Upper lobe of right lung (tissue), 1 donor: Measurements from ENCODE around the gene PDXK. TPM values are rescaled to one million over a fixed set of nuclear protein-coding genes. Genes with fewer than 3 reads are reported as not detected.

Experiments used
- ATAC-seq: fragments of 200-7000 bp; cut with Tn5 transposase; one replicate; pipeline ENCODE4 v1.9.1; 2020; ENCODE audit warnings: mild to moderate bottlenecking, moderate library complexity
- DNase-seq: peaks from one replicate; pipeline ENCODE4 v3.0.0-alpha.2; 2020
- H3K27ac ChIP-seq: fragments of 200-600 bp; one replicate; pipeline ENCODE4 v1.8.0; 2022
- H3K27me3 ChIP-seq: fragments of 200-600 bp; one replicate; pipeline ENCODE4 v1.8.0; 2022; ENCODE audit warnings: mild to moderate bottlenecking
- H3K36me3 ChIP-seq: fragments of 200-600 bp; one replicate; pipeline ENCODE4 v1.8.0; 2022
- H3K4me1 ChIP-seq: fragments of 200-600 bp; one replicate; pipeline ENCODE4 v1.8.0; 2022
- H3K4me3 ChIP-seq: fragments of 200-600 bp; one replicate; pipeline ENCODE4 v1.8.0; 2022; ENCODE audit warnings: mild to moderate bottlenecking
- H3K9me3 ChIP-seq: fragments of 200-600 bp; one replicate; pipeline ENCODE4 v1.8.0; 2022
- CTCF ChIP-seq: fragments of 200-600 bp; IDR thresholded peaks from one replicate; pipeline ENCODE4 v1.8.0; 2022; ENCODE audit warnings: antibody characterized with exemption
- intact Hi-C: fragments of 100-400 bp; cut with DNase I; formaldehyde crosslinking; loops from one replicate; pipeline ENCODE4 v1.11.0; 2022
- total RNA-seq: library from RNA; stranded (reverse); fragmentation: NEBNext Ultra II Directional; extraction: Animal tissue kit (Norgen Biotek cat#: 25700); gene quantifications from one replicate; pipeline ENCODE4 v1.2.1, GENCODE V29; 2021
- donor health status: DM: no; HTN: yes; CAD: no; lungs with severe emphysema.

PDXK gene
- total RNA-seq, 1 donor from 2014 or later: 280 TPM

GRCh38 chr21:43774163-43774562 is 55.2 kb downstream of the PDXK start:
- Histone ChIP-seq H3K27me3 (no peaks in the 10 kb centered on the region), H3K4me3 (peak overlapping the region; percentile 88), H3K27ac (no peak overlapping the region), H3K36me3 (peaks cover 21% of the 10 kb centered on the region), H3K9me3 (no peaks in the 10 kb centered on the region), H3K4me1 (peaks cover 11% of the 10 kb centered on the region)
- ATAC-seq (no peak), DNase-seq (no peak)
- no peak for TF ChIP-seq CTCF
- intact Hi-C loops: no loop called here

DNA sequence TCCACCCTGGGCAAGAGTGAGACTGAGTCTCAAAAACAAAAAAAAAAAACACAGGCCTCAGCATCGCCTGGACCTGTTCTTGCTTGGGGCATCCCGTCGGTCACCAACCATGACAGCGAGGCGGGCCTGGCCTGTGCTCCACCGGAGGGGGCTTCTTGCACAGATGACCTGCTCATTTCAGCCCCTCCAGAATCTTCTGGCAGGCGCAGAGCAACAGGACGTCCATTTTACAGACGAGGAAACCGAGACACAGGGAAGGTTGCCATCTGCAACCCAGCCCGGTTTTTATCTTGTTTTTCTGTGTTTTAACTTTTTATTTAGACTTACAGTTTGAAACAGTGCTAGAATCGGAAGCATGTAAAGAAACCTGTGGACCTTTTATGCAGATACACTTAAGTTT is 56.3 kb downstream of the PDXK start:
- peak overlapping the region; percentile 96 for H3K27ac ChIP-seq
- H3K4me1 ChIP-seq: peaks cover 11% of the 10 kb centered on the region
- intact Hi-C loops: no loop called here
- ATAC-seq: no peak
- H3K27me3 ChIP-seq: no peaks in the 10 kb centered on the region
- peak overlapping the region; percentile 88 for H3K4me3 ChIP-seq
- no peak for DNase-seq
- H3K36me3 ChIP-seq: peaks cover 21% of the 10 kb centered on the region
- H3K9me3 ChIP-seq: no peaks in the 10 kb centered on the region
- TF ChIP-seq CTCF: no peak

- Histone ChIP-seq H3K4me3 (peak within 1 kb of the TSS; percentile 88), H3K9me3 (no peaks in the 10 kb centered on the region), H3K4me1 (peaks cover 11% of the 10 kb centered on the region), H3K27me3 (no peaks in the 10 kb centered on the region), H3K36me3 (peaks cover 21% of the 10 kb centered on the region), H3K27ac (peak within 1 kb of the TSS; percentile 96)
- DNase-seq (peak; percentile 96), ATAC-seq (peak; percentile 85)
- TF ChIP-seq CTCF: no peak
- intact Hi-C loops: no loop called here
Measured at GRCh38 chr21:43775795-43776430, 57.0 kb downstream of the PDXK start, which contains the start of gene CSTB. TSS of gene CSTB (minus strand) at chr21:43776308. CDS start at chr21:43776269, 39 bp downstream.

GRCh38 chr21:43777953-43778352 is 59.0 kb downstream of the PDXK start:
- intact Hi-C loops: no loop called here

GRCh38 chr21:43778469-43779335 is 59.8 kb downstream of the PDXK start:
- Histone ChIP-seq H3K9me3 (no peaks in the 10 kb centered on the region), H3K4me3 (no peak overlapping the region), H3K27ac (peak overlapping the region; percentile 36), H3K36me3 (peaks cover 9% of the 10 kb centered on the region), H3K4me1 (peaks cover 11% of the 10 kb centered on the region), H3K27me3 (no peaks in the 10 kb centered on the region)
- TF ChIP-seq CTCF: no peak
- DNase-seq (no peak), ATAC-seq (peak; percentile 32)
- intact Hi-C loops: no loop called here

More at GRCh38 chr21:43777953-43778352, 59.0 kb downstream of the PDXK start:
- TF ChIP-seq CTCF: no peak
- Histone ChIP-seq H3K4me1 (peaks cover 11% of the 10 kb centered on the region), H3K36me3 (peaks cover 17% of the 10 kb centered on the region), H3K4me3 (no peak overlapping the region), H3K27me3 (no peaks in the 10 kb centered on the region), H3K9me3 (no peaks in the 10 kb centered on the region), H3K27ac (no peak overlapping the region)
- ATAC-seq: no peak
- no peak for DNase-seq
